GM21526 (cell line): ENCODE measurements around the gene MBP.

ENCODE experiments used
- ATAC-seq: cut with Tn5 transposase; IDR thresholded peaks from one replicate; pipeline ENCODE4 v1.9.1; 2021; ENCODE audit warnings: moderate library complexity; ENCODE audit not compliant: unreplicated experiment, low FRiP score

MBP gene

DNA sequence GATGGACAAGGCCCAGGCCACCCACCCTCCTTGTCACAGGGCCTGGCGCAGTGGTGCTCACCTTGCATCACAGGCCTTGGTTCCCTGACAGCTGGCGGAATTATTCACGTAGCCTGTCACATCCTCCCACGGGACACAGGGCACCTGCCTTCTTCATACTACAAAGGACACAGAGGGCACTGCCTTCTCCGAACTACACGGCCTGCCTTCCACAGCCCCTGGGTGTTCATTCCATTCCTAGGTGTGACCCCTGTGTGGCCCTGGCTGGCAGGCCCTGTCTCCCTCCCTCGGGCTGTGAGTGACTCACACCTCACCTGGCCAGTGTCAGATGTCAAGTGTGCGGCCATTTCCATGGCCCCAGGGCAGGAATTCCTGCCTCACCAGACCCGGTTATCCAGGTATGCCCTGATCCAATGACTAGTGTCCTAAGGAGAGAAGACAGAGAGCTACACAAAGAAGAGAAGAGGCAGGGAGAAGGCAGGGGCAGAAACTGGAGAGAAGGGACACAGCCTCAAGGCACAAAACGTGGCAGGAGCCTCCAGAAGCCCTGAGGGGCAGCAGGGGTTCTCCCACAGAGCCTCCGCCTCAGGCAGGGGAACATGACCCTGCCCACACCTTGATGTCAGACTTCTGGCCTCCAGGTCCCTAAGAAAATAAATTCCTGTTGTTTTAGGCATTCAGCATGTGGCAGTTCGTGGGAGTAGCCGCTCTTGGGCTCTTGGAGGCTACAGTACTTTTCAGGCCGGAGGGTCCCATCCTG is 43.4 kb downstream of the MBP start:
- ATAC-seq = no peak

DNA sequence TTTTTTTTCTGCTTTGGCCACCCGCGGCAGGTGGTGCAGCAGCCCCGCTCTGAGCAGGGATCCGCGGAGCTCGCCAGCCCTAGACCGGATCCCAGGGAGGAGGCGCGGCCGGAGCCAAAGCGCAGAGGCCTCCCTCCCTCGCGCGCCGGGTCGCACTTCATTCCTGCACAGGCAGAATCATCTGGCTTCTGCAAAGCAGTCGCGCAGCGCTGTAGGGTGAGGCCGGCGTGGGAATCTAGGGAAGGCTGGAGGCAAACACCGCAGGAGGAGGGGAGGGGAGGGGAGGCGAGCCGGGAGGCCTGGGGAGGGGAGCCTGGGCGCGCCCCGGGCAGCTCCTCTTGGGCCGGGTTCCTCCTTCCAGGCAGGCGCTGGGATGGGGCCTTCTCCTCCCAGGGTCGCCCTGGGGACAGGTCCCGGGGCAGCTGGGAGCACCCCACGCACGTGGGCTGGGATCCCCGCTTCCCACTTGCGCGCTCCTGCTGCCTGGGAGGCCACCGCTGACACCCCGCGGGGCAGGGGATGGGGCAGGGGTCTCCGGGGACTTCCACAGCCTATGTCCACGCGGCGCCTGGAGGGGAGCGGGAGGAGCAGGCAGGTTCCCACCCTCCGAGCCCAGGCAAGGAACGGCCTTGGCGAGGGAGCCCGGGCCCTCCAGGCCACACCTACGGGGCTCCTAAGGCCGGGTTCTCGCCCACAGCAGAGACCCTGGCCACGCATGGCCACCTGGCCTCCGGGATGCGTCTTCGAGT is 45.0 kb downstream of the MBP start:
- ATAC-seq = no peak

GRCh38 chr18:77086656-77087392 is 45.8 kb downstream of the MBP start:
- no peak for ATAC-seq

DNA sequence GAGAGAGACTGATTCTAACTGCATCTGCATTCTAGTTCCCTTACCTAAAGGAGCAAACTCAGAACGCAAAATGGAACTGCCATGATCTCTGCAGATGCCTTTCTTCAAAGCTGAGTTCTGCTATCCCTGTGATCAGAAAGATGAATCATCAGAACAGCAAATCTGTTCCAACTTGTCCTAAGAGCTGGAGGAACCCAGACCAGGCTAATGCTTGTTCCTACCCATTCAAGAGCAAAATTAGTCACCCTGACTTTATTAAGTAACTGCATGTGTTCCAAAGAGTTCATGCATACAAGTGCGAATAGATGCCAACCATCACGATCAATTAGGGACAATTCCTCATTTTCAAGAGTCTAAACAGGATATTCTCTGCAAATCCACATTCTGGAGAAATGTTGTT is 46.5 kb downstream of the MBP start:
- ATAC-seq = no peak

DNA sequence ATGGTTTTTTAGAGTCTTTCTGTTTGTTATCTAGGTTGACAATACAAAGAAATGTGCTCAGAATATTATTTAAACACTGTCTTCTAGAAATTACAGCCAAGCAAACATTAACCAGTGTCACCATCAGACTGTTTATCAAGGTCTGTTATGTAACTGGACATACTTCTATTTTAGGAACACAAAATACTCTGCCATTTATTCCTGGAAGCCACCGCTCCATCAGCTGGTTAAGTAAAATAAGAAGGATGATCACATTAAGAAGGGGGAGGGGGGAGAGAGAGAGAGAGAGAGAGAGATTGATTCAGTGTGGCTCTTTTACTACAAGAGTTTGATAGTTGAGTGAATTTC is 47.9 kb downstream of the MBP start:
- ATAC-seq = no peak

GRCh38 chr18:77082316-77082955 is 50.1 kb downstream of the MBP start:
- ATAC-seq = no peak

DNA sequence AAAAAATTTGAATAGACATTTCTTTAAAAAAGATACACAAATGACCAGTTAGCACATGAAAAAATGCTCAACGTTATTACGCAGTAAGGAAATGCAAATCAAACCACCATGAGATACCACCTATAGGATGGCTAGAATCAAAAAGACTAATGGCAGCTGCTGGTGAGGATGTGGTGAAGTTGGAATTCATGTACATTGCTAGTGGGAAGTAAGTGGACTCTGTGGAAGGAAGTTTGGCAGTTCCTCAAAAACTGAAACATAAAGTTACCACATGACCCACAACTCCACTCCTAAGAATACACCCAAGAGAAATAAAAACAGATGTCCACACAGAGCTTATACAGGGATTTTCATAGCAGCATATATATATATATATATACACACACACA is 51.2 kb downstream of the MBP start:
- no peak for ATAC-seq

DNA sequence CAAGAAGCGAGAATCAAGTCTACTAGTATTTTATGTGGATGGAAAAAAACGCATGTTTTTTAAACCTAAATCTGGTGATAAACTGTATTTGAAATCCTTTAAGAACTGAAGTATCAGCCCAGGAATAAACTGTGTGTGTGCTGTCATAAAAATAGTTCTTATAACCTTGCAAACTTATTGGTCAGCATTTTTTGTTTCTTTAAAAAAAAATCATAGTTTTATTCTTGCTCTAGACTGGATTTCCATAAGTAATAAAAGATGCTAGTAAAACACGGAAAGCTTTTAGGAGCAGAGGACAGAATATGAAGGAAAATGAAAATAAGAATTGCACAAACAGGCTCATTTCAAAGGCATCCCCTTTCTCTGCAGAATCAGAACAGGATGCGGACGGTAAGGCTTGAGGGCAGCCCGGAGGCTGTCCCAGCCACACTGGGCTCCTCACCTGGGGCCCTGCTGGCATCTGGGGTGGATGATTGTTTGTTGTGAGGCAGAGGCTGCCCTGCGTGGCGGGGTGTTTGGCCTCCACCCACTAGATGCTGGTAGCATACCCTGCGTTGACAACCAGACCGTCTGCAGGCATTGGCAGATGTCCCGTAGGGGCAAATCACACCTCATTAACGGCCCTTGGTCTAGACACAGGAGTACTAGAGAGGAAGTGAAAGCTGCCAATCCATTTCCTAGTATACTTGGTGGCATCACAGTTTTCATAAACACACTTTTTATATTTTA is 52.5 kb downstream of the MBP start:
- peak; percentile 76 for ATAC-seq

DNA sequence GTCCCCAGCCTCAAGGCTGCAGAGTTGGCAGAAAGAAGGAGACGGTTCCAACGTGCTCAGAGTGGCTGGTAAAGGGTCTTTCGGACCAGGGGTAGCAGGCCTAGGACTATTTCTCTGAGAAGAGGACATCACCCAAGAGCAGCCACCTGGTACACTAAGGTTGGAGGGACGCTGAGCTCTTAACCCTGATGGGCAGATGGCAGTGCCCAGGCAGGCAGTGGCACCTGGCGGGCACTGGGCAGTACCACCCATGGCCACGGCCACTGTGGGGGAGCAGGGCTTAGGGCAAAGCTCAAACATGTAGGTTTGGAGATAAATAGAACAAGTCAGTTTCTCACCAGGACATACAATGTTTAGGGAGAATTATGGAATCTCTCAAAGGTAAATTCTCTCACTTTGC is 53.5 kb downstream of the MBP start:
- no peak for ATAC-seq

GRCh38 chr18:77078690-77079070 is 53.9 kb downstream of the MBP start:
- ATAC-seq = no peak

- ATAC-seq = no peak
These were observed 54.5 kb downstream of the MBP start for GRCh38 chr18:77077941-77078689.

DNA sequence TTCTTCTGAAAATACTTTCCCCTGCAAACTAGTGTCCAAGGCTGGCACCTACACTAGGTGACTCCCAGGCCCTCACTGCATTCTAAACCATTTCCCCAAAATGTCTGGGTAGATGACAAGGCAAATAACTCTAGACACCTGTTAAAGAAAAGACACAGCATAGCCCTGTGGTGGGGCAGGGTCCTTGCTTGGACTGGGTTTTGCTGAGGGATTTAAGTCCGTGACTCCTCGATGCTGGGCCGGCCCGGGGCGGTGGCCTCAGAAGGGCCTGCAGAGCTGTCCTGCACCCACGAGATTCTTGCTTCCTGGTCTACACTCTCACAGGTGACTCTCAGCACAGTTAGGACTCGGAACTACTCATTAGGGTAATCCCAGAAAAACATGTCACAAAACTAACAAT is 55.2 kb downstream of the MBP start:
- no peak for ATAC-seq

DNA sequence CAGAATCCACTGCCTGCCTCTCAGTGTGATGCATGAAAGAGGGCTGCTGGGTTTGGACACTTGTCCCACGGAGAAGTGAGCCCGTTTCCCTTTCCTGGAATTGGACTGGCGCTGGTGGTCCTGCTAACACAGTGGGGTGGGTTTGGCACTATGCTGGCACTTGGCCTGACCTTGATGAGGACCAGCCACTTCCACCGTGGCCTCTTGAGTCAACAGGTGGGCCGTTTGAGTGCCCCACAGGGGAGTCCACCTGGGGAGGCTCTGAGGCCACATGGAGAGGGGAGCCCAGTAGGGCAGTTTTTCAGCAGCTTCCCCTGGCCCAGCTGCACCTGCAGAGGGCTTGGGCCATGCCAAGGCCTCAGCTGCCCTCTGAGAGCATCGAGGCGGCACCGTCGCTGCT is 56.5 kb downstream of the MBP start:
- ATAC-seq = no peak

- no peak for ATAC-seq
These were observed 58.2 kb downstream of the MBP start for GRCh38 chr18:77074431-77074830.

DNA sequence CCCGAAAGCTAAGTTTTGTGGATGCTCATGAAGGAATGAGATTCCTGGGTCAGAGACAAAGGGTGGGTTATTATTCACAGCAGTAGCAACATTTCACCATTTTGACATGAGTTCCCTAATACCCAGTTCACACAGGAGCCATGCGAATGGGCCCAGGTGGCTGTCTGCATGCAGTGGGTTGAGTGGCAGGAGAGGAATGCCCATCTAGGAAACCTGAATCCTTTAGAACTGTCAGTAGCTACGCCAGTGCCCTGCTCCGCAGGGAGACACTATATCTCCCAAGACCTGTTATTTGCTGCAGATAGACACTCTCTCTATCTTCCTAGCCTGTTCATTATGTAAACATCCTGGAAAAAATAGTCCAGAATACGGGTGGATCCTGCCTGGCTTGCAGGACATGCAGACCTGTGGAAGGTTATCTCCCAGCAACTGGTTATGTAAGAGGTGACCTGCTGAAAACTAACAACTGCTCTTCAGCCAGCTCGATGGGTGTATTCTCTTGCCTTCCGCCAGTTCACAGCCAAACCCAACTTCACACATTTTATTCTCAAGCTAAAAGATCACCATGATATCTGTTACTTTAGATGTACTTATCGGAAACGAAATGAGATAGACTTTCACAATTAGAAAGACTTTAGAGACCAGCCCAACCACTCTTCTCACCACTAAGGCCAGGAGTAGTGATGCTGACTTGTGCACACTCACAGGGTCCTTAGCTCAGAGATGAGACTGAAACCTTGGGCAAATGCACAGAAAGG is 59.1 kb downstream of the MBP start:
- no peak for ATAC-seq

DNA sequence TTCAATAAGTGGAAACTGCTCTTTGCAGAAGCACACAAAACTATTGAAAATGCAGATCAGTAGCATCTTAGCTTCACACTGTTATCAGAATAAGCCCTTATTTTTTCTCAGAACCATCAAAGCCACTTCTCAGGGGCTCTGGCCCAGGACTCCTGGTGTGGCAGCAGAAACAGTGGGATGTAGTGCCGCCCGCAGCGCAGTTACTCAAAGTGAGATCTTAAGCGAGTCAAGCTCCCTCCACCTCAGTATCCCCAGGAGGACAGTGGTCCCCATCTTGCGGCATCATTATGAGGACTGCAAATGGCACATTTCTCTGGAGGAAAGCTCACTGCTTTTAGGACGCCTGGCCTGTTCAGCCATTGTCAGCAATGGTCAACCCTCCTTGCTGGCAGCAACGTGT is 60.0 kb downstream of the MBP start:
- no peak for ATAC-seq

DNA sequence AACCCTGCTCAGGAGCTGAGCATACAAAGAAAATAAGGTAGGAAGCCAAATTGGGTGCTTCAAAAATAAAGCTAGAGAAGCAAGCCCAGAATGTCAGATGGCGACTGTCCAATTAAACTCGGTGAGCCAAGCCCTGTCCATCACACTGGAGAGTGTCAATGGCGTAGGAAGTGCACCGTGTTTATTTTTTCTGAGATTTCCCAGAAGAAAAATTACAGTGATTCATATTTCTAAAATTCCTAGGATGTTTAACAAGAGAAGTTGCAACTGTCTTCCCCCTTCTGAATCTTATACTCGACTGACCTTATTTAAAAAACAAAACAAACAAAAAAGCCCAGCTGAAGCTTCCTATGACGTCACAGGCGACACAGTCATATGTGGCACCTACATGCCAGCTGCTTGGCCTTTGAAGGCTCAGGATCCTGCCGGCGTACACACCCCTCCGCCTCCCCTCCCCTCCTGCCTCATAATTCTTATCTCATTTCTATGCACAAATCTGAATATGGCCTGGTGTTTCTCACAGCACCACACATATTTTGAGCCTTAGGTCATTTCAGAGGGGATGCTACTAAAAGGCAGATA is 60.8 kb downstream of the MBP start:
- ATAC-seq = no peak

- ATAC-seq = no peak
These were observed 61.5 kb downstream of the MBP start for GRCh38 chr18:77071061-77071460.

GRCh38 chr18:77070627-77071026 is 62.0 kb downstream of the MBP start:
- ATAC-seq = no peak
